ENCODE results near the gene F2R.

Gene F2R

GRCh38 chr5:76690704-76691466 is 25.0 kb upstream of the F2R start:
- DNase-seq (ENCODE audit: low spot score) = no peak

GRCh38 chr5:76691467-76692273 is 24.3 kb upstream of the F2R start:
- no peak for DNase-seq (ENCODE audit: low spot score)

- DNase-seq (ENCODE audit: low spot score) = no peak
Measured at GRCh38 chr5:76692274-76692540, 23.7 kb upstream of the F2R start.

GRCh38 chr5:76692651-76693050 is 23.3 kb upstream of the F2R start:
- no peak for DNase-seq (ENCODE audit: low spot score)

- DNase-seq (ENCODE audit: low spot score) = no peak
Measured at GRCh38 chr5:76693141-76693540, 22.8 kb upstream of the F2R start.

GRCh38 chr5:76694317-76694716 is 21.6 kb upstream of the F2R start:
- DNase-seq (ENCODE audit: low spot score) = no peak

- DNase-seq (ENCODE audit: low spot score) = no peak
Measured at GRCh38 chr5:76695346-76695745, 20.6 kb upstream of the F2R start.

GRCh38 chr5:76696251-76696650 is 19.7 kb upstream of the F2R start:
- DNase-seq (ENCODE audit: low spot score) = no peak

- DNase-seq (ENCODE audit: low spot score) = no peak
Measured at GRCh38 chr5:76697670-76698069, 18.3 kb upstream of the F2R start.

- DNase-seq (ENCODE audit: low spot score) = no peak
Measured at GRCh38 chr5:76700571-76700970, 15.4 kb upstream of the F2R start.

GRCh38 chr5:76701298-76701697 is 14.6 kb upstream of the F2R start:
- no peak for DNase-seq (ENCODE audit: low spot score)

GRCh38 chr5:76703707-76704106 is 12.2 kb upstream of the F2R start:
- DNase-seq (ENCODE audit: low spot score) = no peak

GRCh38 chr5:76704131-76704663 is 11.7 kb upstream of the F2R start:
- DNase-seq (ENCODE audit: low spot score) = no peak

GRCh38 chr5:76705574-76705973 is 10.4 kb upstream of the F2R start:
- no peak for DNase-seq (ENCODE audit: low spot score)

- DNase-seq (ENCODE audit: low spot score) = no peak
Measured at GRCh38 chr5:76709762-76710161, 6.2 kb upstream of the F2R start.

- no peak for DNase-seq (ENCODE audit: low spot score)
Measured at GRCh38 chr5:76710991-76711390, 4.9 kb upstream of the F2R start.

- DNase-seq (ENCODE audit: low spot score) = no peak
Measured at GRCh38 chr5:76714751-76715485, 1.0 kb upstream of the F2R start.

GRCh38 chr5:76715486-76715735 is 515 bp upstream of the F2R start:
- DNase-seq (ENCODE audit: low spot score) = no peak

GRCh38 chr5:76716456-76717157 is 681 bp downstream of the F2R start:
- DNase-seq (ENCODE audit: low spot score) = no peak

- no peak for DNase-seq (ENCODE audit: low spot score)
Measured at GRCh38 chr5:76717222-76718083, 1.5 kb downstream of the F2R start.

GRCh38 chr5:76718381-76718832 is 2.5 kb downstream of the F2R start:
- DNase-seq (ENCODE audit: low spot score) = no peak
